A549 (cell line): Measurements from ENCODE around the gene IL17REL. TPM values are rescaled to one million over a fixed set of nuclear protein-coding genes. Genes with fewer than 3 reads are reported as not detected.

ENCODE experiments used
- ATAC-seq, 2 experiments: fragments of 200-7000 bp in 1 of 2; fragments of >200 bp in 1 of 2; cut with Nextera tagmentation in 1 of 2; cut with Tn5 transposase in 1 of 2; 3 replicates each; pipeline versions ENCODE4 v1.8.0 to v1.9.1; 2018 to 2020; ENCODE audit warnings: mild to moderate bottlenecking in 1 of 2, moderate library complexity in 1 of 2
- CTCF ChIA-PET: fragments of 300-600 bp; sonication (Branson Sonifier 250); formaldehyde crosslinking; extraction: SDS; loops from one replicate; lab custom pipeline; 2021; ENCODE audit warnings: antibody characterized with exemption, inconsistent platforms; lab: Yijun Ruan, JAX
- POLR2A ChIA-PET: fragments of 350-600 bp; formaldehyde crosslinking; extraction: SDS; loops from one replicate; lab custom pipeline; 2021; ENCODE audit warnings: antibody characterized with exemption, inconsistent platforms; lab: Yijun Ruan, JAX
- DNase-seq, 2 experiments: peaks; one replicate each; pipeline versions ENCODE4 v3.0.0 to v3.0.0-alpha.2; 2011 to 2016; ENCODE audit warnings: low read depth in 1 of 2, low spot score in 1 of 2
- FAIRE-seq: peaks from 2 replicates; lab custom pipeline; 2011; peaks lifted over from hg19 to GRCh38; lab: Jason Lieb, UNC
- H3K27ac ChIP-seq, 2 experiments: fragments of >200 bp; sonication (Bioruptor Twin); formaldehyde crosslinking; 3 replicates each; pipeline ENCODE4 v1.5.1; 2016 to 2017
- H3K4me1 ChIP-seq: fragments of >200 bp; sonication (Bioruptor Twin); formaldehyde crosslinking; 3 replicates; pipeline ENCODE4 v1.6.1; 2016
- H3K4me2 ChIP-seq: fragments of >200 bp; sonication (Bioruptor Twin); formaldehyde crosslinking; 3 replicates; pipeline ENCODE4 v1.6.1; 2016
- H3K4me3 ChIP-seq: fragments of >200 bp; sonication (Bioruptor Twin); formaldehyde crosslinking; 3 replicates; pipeline ENCODE4 v1.5.1; 2016
- H3K9me3 ChIP-seq: fragments of >200 bp; sonication (Bioruptor Twin); formaldehyde crosslinking; 3 replicates; pipeline ENCODE4 v1.6.1; 2016
- EHF ChIP-seq: fragments of 250-450 bp; sonication (Bioruptor Pico); IDR thresholded peaks from 2 replicates; pipeline ENCODE4 v1.5.0; 2020; ENCODE audit warnings: mild to moderate bottlenecking
- EP300 ChIP-seq, 2 experiments: fragments of >200 bp; sonication (Bioruptor Twin); formaldehyde crosslinking; IDR thresholded peaks; 2 replicates in 1 of 2; 3 replicates in 1 of 2; pipeline ENCODE4 v1.6.1; 2016 to 2017
- FOSL2 ChIP-seq, 2 experiments: fragments of 450-650 bp in 1 of 2; fragments of >200 bp in 1 of 2; sonication (Bioruptor Twin) in 1 of 2; formaldehyde crosslinking; IDR thresholded peaks; 2 replicates each; pipeline versions ENCODE4 v1.5.0 to v1.6.1; 2016 to 2020; ENCODE audit warnings: mild to moderate bottlenecking in 1 of 2, moderate library complexity in 1 of 2
- FOXS1 ChIP-seq: fragments of 250-450 bp; sonication (Bioruptor Pico); IDR thresholded peaks from 2 replicates; pipeline ENCODE4 v1.5.0; 2020; ENCODE audit warnings: mild to moderate bottlenecking, moderate library complexity
- GATA3 ChIP-seq: IDR thresholded peaks from 2 replicates; pipeline ENCODE4 v1.6.1; 2012; ENCODE audit warnings: borderline replicate concordance
- HDAC2 ChIP-seq: fragments of 200-600 bp; sonication (generic); IDR thresholded peaks from 2 replicates; pipeline ENCODE4 v1.6.1; 2016
- NR3C1 ChIP-seq: fragments of >200 bp; sonication (Bioruptor Twin); formaldehyde crosslinking; IDR thresholded peaks from 3 replicates; pipeline ENCODE4 v1.6.1; 2017
- POLR2A ChIP-seq: IDR thresholded peaks from 2 replicates; pipeline ENCODE4 v1.6.1; 2012; ENCODE audit warnings: mild to moderate bottlenecking, low read length
- RCOR1 ChIP-seq: fragments of 150-350 bp; IDR thresholded peaks from 2 replicates; pipeline ENCODE4 v1.6.1; 2014; ENCODE audit warnings: antibody characterized with exemption, low read length, low read depth
- RNF2 ChIP-seq: fragments of 200-600 bp; sonication (generic); IDR thresholded peaks from 2 replicates; pipeline ENCODE4 v1.6.1; 2016; ENCODE audit warnings: low read depth, mild to moderate bottlenecking, antibody characterized with exemption, moderate library complexity, borderline replicate concordance
- TP53 ChIP-seq: fragments of 250-450 bp; sonication (Bioruptor Pico); IDR thresholded peaks from 2 replicates; pipeline ENCODE4 v1.5.0; 2021; ENCODE audit warnings: mild to moderate bottlenecking, moderate library complexity
- ZNF302 ChIP-seq: fragments of 250-450 bp; sonication (Bioruptor Pico); IDR thresholded peaks from 2 replicates; pipeline ENCODE4 v1.9.0; 2021; ENCODE audit warnings: inconsistent platforms, mild to moderate bottlenecking, moderate library complexity
- WGBS: methylation state at CpG from one replicate; pipeline ENCODE4 v1.1.6; 2017; ENCODE audit errors: missing lambda C conversion rate; 5-methylcytosine and 5-hydroxymethylcytosine counted together
- polyA plus RNA-seq, 4 experiments: library from polyadenylated mRNA; depleted of rRNA in 3 of 4; stranded (reverse); fragments of >200 nt; fragmentation: RNase III in 1 of 4; extraction: RNeasy Plus Mini Kit Qiagen cat#74134 plus additional on column Dnase treatment in 1 of 4; gene quantifications; 2 replicates in 3 of 4; 3 replicates in 1 of 4; pipeline ENCODE4 v1.2.3, GENCODE V29; 2011 to 2017
- TF ChIP-seq, protein P1 (sequence below): IDR thresholded peaks from 2 replicates; pipeline ENCODE4 v1.6.1; 2012
- TF ChIP-seq, protein P2 (sequence below): fragments of >200 bp; sonication (Bioruptor Twin); formaldehyde crosslinking; IDR thresholded peaks from 3 replicates; pipeline ENCODE4 v1.6.1; 2016
- TF ChIP-seq, protein P3 (sequence below): fragments of 250-450 bp; sonication (Bioruptor Pico); IDR thresholded peaks from 2 replicates; pipeline ENCODE4 v1.5.0; 2020; ENCODE audit warnings: low read depth, mild to moderate bottlenecking, moderate library complexity
- TF ChIP-seq, protein P4 (sequence below): fragments of 200-600 bp; sonication (generic); IDR thresholded peaks from 2 replicates; pipeline ENCODE4 v1.6.1; 2016; ENCODE audit warnings: antibody characterized with exemption, mild to moderate bottlenecking, moderate library complexity

IL17REL gene
- polyA plus RNA-seq, 2 of the 4 experiments (the other 2 are of a cell fraction) = 0.06 TPM; not detected in 1

DNA sequence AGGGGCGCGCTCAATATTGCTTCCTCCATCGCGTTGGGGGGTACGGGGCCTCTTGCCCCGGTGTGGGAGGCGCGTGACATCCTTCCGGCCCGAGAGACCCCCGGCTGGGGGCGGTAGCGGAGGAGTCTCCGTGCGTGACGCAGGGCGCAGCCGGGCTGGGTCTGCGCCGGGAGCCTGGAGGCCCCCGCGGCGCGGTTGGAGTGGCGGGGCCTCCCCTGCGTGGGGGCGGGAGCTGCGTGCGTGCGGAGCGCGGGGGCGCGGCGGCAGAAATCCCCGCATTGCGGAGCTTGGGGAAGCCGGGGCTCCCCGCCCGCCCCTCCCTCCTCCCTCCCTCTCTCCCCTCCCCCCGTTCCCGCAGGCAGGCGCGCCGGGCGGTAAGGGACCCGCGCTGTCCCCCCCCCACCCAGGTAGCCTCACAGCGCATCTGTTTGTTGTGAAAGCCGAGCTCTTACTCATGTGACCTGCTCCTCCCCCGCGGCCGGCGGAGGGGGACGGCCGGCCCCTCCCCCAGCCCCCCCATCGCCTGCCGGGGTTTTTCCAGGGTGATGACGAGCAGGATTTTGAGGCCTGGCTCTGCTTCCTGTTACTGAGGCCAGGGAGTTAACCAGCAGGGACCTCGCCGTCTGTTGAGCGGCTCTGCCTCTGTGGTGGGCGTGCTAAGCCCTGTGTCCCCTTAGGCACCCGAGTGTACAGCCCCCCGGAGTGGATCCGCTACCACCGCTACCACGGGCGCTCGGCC lies 50.4 kb downstream of the IL17REL start:
- Histone ChIP-seq H3K4me3 (peak overlapping the region; percentile 79), H3K4me2 (peak overlapping the region; percentile 93), H3K4me1 (peaks cover 42% of the 10 kb centered on the region), H3K9me3 (no peaks in the 10 kb centered on the region), H3K27ac (peak overlapping the region; percentile 96)
- POLR2A ChIA-PET = interaction anchor here (0.6 to 2.7 kb wide), 4 partner anchors 9 to 186 kb away, joined by 3 to 13 read pairs (median 4); no protein-coding TSS in a partner anchor
- TF ChIP-seq TP53 (CRISPR knock-in tag) = no peak
- TF ChIP-seq FOSL2 (IDR thresholded peaks at IDR 0.05) = no peak
- TF ChIP-seq FOSL2 (CRISPR knock-in tag; IDR thresholded peaks at IDR 0.05) = no peak
- TF ChIP-seq, protein P1, sequence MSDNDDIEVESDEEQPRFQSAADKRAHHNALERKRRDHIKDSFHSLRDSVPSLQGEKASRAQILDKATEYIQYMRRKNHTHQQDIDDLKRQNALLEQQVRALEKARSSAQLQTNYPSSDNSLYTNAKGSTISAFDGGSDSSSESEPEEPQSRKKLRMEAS = peak; percentile 39; the same call in 1 of the 2 replicates
- TF ChIP-seq, all 56 proteins: peak for 1
- 0% methylated on average over 1 of the region's 70 CpGs for WGBS
- FAIRE-seq (no peak), DNase-seq (peak; percentile 46 to 85), ATAC-seq (peak in 1 of 2 experiments; percentile 14; a peak in 4 of 6 replicates)
- CTCF ChIA-PET = interaction anchor here (1.0 to 1.4 kb wide), 3 partner anchors 9 to 68 kb away, joined by 3 to 4 read pairs (median 3); no protein-coding TSS in a partner anchor

DNA sequence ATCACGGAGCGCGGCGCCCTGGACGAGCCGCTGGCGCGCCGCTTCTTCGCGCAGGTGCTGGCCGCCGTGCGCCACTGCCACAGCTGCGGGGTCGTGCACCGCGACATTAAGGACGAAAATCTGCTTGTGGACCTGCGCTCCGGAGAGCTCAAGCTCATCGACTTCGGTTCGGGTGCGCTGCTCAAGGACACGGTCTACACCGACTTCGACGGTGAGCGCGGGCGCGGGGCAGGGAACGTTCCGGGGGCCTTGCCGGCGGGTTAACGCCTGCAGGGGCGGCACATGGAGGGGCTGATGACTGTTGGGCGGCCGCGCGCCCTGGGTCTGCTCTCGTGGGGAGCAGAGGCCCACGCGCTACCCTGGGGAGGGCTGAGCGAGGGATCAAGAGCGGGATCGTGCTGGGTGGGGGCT lies 51.0 kb downstream of the IL17REL start:
- H3K4me3 ChIP-seq = peak overlapping the region; percentile 79
- POLR2A ChIA-PET = interaction anchor here (1.7 to 2.7 kb wide), 2 partner anchors 10 kb away, joined by 4 to 13 read pairs; no protein-coding TSS in a partner anchor
- DNase-seq = peak in 1 of 2 experiments; percentile 49
- peak overlapping the region; percentile 93 for H3K4me2 ChIP-seq
- CTCF ChIA-PET = interaction anchor here (1.0 to 2.8 kb wide), 2 partner anchors 31 to 69 kb away, joined by 3 to 8 read pairs; no protein-coding TSS in a partner anchor
- whole genome bisulfite sequencing = 4% methylated on average over 8 of the region's 49 CpGs
- TF ChIP-seq TP53 (CRISPR knock-in tag) = no peak
- TF ChIP-seq HDAC2 = no peak
- TF ChIP-seq, protein P2, sequence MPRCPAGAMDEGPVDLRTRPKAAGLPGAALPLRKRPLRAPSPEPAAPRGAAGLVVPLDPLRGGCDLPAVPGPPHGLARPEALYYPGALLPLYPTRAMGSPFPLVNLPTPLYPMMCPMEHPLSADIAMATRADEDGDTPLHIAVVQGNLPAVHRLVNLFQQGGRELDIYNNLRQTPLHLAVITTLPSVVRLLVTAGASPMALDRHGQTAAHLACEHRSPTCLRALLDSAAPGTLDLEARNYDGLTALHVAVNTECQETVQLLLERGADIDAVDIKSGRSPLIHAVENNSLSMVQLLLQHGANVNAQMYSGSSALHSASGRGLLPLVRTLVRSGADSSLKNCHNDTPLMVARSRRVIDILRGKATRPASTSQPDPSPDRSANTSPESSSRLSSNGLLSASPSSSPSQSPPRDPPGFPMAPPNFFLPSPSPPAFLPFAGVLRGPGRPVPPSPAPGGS = no peak
- no peak for TF ChIP-seq POLR2A
- peak; percentile 94 for TF ChIP-seq RNF2
- TF ChIP-seq, protein P3, sequence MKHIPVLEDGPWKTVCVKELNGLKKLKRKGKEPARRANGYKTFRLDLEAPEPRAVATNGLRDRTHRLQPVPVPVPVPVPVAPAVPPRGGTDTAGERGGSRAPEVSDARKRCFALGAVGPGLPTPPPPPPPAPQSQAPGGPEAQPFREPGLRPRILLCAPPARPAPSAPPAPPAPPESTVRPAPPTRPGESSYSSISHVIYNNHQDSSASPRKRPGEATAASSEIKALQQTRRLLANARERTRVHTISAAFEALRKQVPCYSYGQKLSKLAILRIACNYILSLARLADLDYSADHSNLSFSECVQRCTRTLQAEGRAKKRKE (CRISPR knock-in tag) = no peak
- TF ChIP-seq GATA3 = no peak
- TF ChIP-seq RCOR1 = no peak
- TF ChIP-seq ZNF302 = no peak
- TF ChIP-seq, protein P1 = peak; percentile 28; the same call in 1 of the 2 replicates
- TF ChIP-seq, protein P4, sequence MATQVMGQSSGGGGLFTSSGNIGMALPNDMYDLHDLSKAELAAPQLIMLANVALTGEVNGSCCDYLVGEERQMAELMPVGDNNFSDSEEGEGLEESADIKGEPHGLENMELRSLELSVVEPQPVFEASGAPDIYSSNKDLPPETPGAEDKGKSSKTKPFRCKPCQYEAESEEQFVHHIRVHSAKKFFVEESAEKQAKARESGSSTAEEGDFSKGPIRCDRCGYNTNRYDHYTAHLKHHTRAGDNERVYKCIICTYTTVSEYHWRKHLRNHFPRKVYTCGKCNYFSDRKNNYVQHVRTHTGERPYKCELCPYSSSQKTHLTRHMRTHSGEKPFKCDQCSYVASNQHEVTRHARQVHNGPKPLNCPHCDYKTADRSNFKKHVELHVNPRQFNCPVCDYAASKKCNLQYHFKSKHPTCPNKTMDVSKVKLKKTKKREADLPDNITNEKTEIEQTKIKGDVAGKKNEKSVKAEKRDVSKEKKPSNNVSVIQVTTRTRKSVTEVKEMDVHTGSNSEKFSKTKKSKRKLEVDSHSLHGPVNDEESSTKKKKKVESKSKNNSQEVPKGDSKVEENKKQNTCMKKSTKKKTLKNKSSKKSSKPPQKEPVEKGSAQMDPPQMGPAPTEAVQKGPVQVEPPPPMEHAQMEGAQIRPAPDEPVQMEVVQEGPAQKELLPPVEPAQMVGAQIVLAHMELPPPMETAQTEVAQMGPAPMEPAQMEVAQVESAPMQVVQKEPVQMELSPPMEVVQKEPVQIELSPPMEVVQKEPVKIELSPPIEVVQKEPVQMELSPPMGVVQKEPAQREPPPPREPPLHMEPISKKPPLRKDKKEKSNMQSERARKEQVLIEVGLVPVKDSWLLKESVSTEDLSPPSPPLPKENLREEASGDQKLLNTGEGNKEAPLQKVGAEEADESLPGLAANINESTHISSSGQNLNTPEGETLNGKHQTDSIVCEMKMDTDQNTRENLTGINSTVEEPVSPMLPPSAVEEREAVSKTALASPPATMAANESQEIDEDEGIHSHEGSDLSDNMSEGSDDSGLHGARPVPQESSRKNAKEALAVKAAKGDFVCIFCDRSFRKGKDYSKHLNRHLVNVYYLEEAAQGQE = no peak
- no peak for TF ChIP-seq NR3C1
- TF ChIP-seq EP300 (IDR thresholded peaks at IDR 0.05) = no peak
- TF ChIP-seq EHF (CRISPR knock-in tag) = no peak
- TF ChIP-seq FOXS1 (CRISPR knock-in tag) = no peak
- peak overlapping the region; percentile 96 for H3K27ac ChIP-seq
- no peaks in the 10 kb centered on the region for H3K9me3 ChIP-seq
- no peak for FAIRE-seq
- no peak for ATAC-seq
- peaks cover 42% of the 10 kb centered on the region for H3K4me1 ChIP-seq
